Measurements from ENCODE around the gene RCN1.
"Not testable (repeated sequence)": the region's sequence is repeated elsewhere in the genome, so short reads cannot be mapped to it uniquely, and the experiment has no call there.

RCN1 gene

GRCh38 chr11:32079553-32079952 lies 11.3 kb upstream of the RCN1 start:
- no peak for DNase-seq

- no peak for DNase-seq
Observed at GRCh38 chr11:32080361-32080980, 10.4 kb upstream of the RCN1 start.

GRCh38 chr11:32081129-32081641 lies 9.7 kb upstream of the RCN1 start:
- peak; percentile 56 for DNase-seq

DNA sequence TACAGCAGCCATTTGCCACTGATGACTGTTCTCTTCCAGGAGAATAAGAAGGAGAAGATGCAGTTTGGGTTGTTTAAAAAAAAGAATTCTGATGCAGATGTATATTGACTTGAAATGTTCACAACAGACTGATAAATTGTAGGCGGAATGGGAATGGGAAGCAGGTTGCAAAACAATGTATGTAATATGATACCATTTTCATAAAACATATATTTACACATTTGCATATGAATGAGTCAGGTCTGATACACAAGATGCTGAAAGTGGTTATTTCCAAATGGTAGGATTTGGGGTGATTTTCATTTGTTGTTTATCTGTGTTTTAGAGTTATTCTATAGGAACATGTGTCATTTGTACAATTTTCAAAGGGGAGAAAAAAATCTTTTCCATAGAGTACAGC lies 9.0 kb upstream of the RCN1 start:
- no peak for DNase-seq

DNA sequence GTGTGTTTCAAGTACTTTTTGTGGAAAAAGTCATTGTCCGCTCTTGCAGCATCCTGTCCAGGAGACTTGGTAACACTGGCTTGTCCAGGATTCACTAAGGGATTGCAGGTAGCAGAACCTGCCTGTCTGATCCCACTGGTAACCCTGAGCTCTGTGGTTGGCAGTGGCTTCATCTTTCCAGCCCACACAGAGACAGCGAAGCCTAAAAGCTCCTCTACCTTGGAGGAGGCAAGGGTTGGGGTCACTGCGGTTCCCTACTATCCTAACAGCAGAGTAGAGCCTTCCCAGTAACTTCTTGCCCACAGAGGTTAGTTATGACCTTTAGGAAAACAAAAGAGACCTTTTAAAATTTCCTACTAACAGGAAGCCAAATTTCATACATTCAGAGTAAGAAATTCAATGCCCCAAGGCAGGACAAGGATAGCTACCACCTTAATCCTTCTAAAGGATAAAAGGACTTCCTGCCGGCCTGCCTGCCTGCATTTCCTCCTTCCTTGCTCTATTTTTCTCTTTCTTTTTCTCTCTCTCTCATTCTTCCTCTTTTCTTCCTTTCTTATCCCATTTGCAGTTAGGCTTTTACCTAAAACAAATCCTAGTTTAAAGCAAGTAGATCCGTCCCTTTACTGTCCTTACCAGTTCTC lies 8.4 kb upstream of the RCN1 start:
- DNase-seq = no peak

GRCh38 chr11:32087597-32087996 lies 3.3 kb upstream of the RCN1 start:
- peak; percentile 60 for DNase-seq

GRCh38 chr11:32088117-32088941 lies 2.5 kb upstream of the RCN1 start:
- DNase-seq = peak; percentile 97

DNA sequence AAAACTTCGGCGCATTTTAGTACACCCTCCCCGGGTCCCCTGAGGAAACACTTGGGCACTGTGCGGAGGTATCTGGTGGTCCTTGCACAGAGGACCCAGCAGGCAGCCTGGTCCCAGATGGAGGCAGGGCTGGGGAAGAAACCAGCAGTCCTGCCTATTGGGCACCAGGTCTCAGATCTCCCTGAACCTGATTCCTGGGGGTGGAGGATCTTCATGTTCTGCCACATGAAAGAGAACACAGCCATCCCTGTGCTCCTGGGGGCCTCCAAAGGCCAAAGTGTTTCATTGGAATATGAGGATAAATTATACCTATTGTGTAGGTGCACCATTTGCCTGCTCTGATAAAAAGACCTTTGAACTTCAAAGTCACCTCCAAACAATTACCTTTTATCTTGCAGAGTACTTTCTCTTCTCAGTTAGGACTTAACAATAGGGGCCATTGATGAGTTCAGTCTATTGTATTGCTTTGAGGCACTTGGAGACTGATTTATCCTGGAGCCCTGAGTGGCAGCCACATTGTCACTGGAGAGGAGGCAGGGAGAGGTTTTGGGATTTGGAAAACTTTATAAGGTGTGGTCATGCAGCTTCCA lies 1.8 kb downstream of the RCN1 start:
- DNase-seq = no peak

- no peak for DNase-seq
Observed at GRCh38 chr11:32094923-32095322, 4.0 kb downstream of the RCN1 start.

DNA sequence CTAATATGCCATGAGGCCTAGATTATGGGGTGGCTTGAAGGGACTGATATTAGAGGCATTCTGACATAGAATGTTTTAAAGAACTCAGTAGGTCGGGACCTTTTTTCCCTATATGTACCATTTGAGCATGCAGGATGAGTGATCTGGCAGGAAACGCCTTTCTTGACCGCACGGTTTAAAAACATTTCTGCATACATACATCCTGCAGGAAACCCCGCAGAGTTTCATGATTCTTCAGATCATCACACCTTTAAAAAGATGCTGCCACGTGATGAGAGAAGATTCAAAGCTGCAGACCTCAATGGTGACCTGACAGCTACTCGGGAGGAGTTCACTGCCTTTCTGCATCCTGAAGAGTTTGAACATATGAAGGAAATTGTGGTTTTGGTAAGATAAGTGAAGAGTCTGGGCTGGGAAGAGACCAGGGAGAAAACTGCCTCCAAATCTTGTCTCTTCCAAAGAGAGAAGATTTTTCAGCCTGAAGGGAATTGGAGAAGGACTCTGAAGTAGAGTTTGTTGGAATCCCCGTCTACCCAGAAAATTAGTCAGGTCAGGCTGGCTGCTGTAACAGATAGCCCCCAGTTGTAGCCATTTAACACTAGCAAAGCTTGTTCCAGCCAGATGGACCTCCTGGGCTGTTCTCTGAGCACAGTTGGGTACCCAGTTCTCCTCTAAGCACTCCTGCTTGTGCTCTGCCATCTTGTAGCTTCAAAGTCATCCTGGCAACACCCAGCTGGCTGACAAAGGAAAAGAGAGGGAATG lies 7.4 kb downstream of the RCN1 start:
- no peak for DNase-seq

DNA sequence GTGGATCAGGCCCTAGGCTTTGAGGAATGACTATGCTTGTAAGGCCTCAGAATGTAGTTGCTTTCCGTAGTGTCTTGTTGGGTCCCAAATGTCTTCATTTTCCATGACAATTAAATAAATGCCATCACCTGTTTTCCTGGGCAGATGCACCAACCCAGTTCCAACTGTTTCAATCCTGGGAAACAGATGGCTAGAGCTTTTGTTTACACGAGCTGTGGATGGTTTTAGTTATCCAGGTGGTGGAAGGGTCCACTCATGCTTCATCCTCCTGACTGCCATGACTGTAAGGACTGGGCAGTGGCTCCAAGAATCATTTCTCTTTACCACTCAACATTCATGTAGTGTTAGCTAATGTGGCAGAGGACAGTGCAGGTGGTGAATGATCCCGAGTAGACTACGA lies 8.6 kb downstream of the RCN1 start:
- DNase-seq = no peak

GRCh38 chr11:32100495-32100894 lies 9.6 kb downstream of the RCN1 start:
- DNase-seq = no peak

DNA sequence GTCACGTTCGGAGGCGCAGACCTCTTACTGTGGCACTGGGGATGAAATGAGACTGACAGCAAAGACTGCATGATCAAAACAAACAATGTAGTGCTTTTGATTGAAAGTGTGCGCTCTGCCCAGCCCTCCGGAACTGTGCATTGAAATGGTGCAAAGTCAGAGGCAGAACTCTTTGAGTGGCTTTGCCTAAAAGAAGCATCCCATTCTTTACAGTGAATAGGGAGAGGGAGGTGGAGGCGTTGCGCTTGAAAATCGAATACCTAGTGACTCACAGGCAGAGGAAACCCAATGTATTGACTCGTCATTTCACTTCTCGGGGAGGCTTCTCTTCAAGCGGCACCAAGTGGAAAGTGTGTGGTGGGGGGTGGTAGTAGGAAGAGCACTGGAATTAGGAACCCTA lies 10.9 kb downstream of the RCN1 start:
- no peak for DNase-seq

DNA sequence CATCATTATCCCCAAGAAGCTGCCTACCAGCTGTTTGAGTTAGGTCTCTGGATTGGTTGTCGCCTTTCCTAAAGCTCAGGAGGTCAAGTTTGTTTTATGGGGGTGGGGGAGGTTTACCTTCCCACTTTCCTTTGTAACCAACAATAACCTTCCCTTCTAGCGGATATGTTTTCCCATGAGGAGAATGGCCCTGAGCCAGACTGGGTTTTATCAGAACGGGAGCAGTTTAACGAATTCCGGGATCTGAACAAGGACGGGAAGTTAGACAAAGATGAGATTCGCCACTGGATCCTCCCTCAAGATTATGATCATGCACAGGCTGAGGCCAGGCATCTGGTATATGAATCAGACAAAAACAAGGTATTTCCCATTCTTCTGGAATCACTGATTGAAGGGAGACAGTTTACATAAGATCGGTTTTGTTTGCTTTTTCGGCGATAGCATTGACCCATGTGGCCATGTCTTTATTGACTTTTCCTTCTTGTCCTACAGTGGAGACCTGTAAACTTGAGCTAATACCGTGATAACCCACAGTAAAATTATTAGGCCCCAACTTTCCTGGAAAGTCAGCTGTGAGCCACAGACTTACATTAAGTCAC lies 12.3 kb downstream of the RCN1 start:
- not testable (repeated sequence) for DNase-seq

GRCh38 chr11:32103941-32104340 lies 13.1 kb downstream of the RCN1 start:
- no peak for DNase-seq

- DNase-seq = no peak
Observed at GRCh38 chr11:32105871-32106560, 15.1 kb downstream of the RCN1 start.

DNA sequence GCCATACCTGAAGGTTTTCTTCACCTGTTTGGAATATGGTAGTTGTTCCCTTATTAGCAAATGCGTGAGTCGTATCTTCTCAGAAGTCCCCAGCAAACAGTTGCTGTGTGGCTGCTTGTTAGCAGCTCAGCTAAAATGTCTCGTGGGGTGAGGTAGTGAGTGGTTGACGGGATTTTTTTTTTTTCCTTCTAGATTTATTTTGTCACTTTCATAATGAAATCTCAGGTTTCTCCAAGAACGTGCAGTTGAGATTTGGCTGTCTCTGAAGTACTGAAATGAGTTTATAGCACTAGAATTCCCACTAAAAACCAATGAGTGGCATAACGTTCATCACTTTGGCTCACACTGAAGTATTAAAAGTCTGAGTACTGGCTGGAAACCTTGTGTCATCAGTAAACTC lies 16.8 kb downstream of the RCN1 start:
- DNase-seq = no peak

- DNase-seq = no peak
Observed at GRCh38 chr11:32108576-32108975, 17.7 kb downstream of the RCN1 start.

- DNase-seq = no peak
Observed at GRCh38 chr11:32109138-32109537, 18.3 kb downstream of the RCN1 start.

DNA sequence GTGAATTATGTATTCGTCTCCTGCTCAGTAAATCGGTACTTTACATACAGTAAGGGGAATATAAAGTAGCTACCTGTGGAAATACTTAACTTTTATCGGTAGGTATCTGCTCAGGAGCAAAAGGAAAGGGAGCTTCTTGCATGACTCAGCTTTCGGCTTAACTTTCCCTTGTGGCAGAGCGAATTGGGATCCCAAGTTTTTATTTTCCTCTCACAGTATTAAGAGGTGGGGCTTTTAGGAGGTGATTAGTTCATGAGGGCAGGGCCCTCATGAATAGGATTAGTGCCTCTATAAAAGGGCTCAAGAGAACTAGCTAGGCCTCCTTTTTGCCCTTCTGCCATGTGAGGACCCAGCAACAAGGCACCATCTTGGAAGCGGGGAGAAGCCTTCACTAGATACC lies 18.7 kb downstream of the RCN1 start:
- no peak for DNase-seq

DNA sequence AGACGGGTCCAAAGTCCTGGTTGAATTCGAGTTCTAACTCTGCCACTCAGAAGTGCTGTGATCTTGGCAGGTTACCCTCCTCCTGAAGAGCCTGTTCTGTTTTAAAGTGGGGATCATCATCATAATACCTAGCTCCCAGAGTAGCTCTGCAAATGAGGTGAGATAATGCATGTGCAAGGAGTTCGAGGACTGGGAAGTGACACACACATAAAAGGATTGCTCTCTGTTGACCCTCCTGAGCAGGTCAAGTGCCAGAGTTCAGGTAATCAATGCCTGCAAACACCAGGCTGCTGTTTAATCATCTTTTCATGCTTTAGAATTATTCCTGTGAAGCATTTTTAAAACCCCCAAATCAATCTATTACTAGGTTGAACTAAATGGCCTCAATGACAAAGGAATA lies 19.9 kb downstream of the RCN1 start:
- no peak for DNase-seq

All from fibroblast of skin of scalp (primary cell).